GM23338 (cell line): ENCODE measurements around the gene TMEM143. TPM values are rescaled to one million over a fixed set of nuclear protein-coding genes. Genes with fewer than 3 reads are reported as not detected.
A peak's percentile ranks its signal among the peaks of the same experiment; 100 is the strongest.
"Not testable (repeated sequence)": the region's sequence is repeated elsewhere in the genome, so short reads cannot be mapped to it uniquely, and the experiment has no call there.

Experiments used
- ATAC-seq: fragments of 200-7000 bp; cut with Tn5 transposase; 3 replicates; pipeline ENCODE4 v1.9.1; 2020
- DNase-seq: peaks from one replicate; pipeline ENCODE4 v3.0.0-alpha.2; 2015; ENCODE audit warnings: low spot score
- H2AFZ ChIP-seq: fragments of 200-600 bp; sonication (generic); 2 replicates; pipeline ENCODE4 v1.8.0; 2016; ENCODE audit warnings: antibody characterized with exemption, mild to moderate bottlenecking, moderate library complexity
- H3F3A ChIP-seq: fragments of 200-600 bp; sonication (generic); replicated peaks from 2 replicates; pipeline ENCODE4 v1.8.0; 2017; ENCODE audit warnings: antibody characterized with exemption, mixed run types, low read depth
- H3K27ac ChIP-seq: fragments of 200-600 bp; sonication (generic); 2 replicates; pipeline ENCODE4 v1.6.1; 2016; ENCODE audit warnings: low read depth
- H3K27me3 ChIP-seq: fragments of 200-600 bp; sonication (generic); 2 replicates; pipeline ENCODE4 v1.8.0; 2016; ENCODE audit warnings: mild to moderate bottlenecking, mixed run types, moderate library complexity; ENCODE audit not compliant: insufficient read depth
- H3K36me3 ChIP-seq: fragments of 200-600 bp; sonication (generic); 2 replicates; pipeline ENCODE4 v1.8.0; 2016; ENCODE audit warnings: mild to moderate bottlenecking; ENCODE audit not compliant: insufficient read depth
- H3K4me1 ChIP-seq: fragments of 200-600 bp; sonication (generic); 2 replicates; pipeline ENCODE4 v1.8.0; 2016; ENCODE audit warnings: mild to moderate bottlenecking, moderate library complexity; ENCODE audit not compliant: insufficient read depth
- H3K4me2 ChIP-seq: fragments of 200-600 bp; sonication (generic); 2 replicates; pipeline ENCODE4 v1.7.1; 2017; ENCODE audit warnings: mixed run types
- H3K4me3 ChIP-seq: fragments of 200-600 bp; sonication (generic); 2 replicates; pipeline ENCODE4 v1.6.1; 2016; ENCODE audit warnings: mixed run types
- H3K79me2 ChIP-seq: fragments of 200-600 bp; sonication (generic); replicated peaks from 2 replicates; pipeline ENCODE4 v1.8.0; 2017; ENCODE audit warnings: mild to moderate bottlenecking; ENCODE audit not compliant: insufficient read depth
- H3K9me2 ChIP-seq: fragments of 200-600 bp; sonication (generic); 2 replicates; pipeline ENCODE4 v1.8.0; 2017; ENCODE audit not compliant: insufficient read depth
- H4K20me1 ChIP-seq: fragments of 200-600 bp; sonication (generic); replicated peaks from 2 replicates; pipeline ENCODE4 v1.8.0; 2017; ENCODE audit warnings: mild to moderate bottlenecking; ENCODE audit not compliant: insufficient read depth
- H3K27ac Mint-ChIP-seq: 2 replicates; pipeline ENCODE4 v1.8.0; 2020; ENCODE audit warnings: inconsistent platforms, mild to moderate bottlenecking, moderate library complexity, mixed read lengths
- H3K27me3 Mint-ChIP-seq: 3 replicates; pipeline ENCODE4 v1.8.0; 2022; ENCODE audit warnings: low read depth, mild to moderate bottlenecking, moderate library complexity, mixed read lengths, inconsistent platforms; ENCODE audit not compliant: insufficient read depth, poor library complexity
- H3K36me3 Mint-ChIP-seq: 3 replicates; pipeline ENCODE4 v1.8.0; 2021; ENCODE audit warnings: low read depth, mild to moderate bottlenecking, inconsistent platforms, moderate library complexity, mixed read lengths
- H3K4me1 Mint-ChIP-seq: 3 replicates; pipeline ENCODE4 v1.8.0; 2020; ENCODE audit warnings: mild to moderate bottlenecking, inconsistent platforms, mixed read lengths
- H3K4me3 Mint-ChIP-seq: 3 replicates; pipeline ENCODE4 v1.8.0; 2021; ENCODE audit warnings: moderate library complexity, mild to moderate bottlenecking, inconsistent platforms, mixed read lengths
- H3K9me3 Mint-ChIP-seq: 3 replicates; pipeline ENCODE4 v1.8.0; 2020; ENCODE audit warnings: moderate library complexity, mild to moderate bottlenecking, inconsistent platforms, mixed read lengths
- CREB1 ChIP-seq: fragments of 250-450 bp; sonication (Bioruptor Pico); IDR thresholded peaks from 2 replicates; pipeline ENCODE4 v1.5.0; 2020; ENCODE audit warnings: low read depth, mild to moderate bottlenecking, moderate library complexity
- CTCF ChIP-seq, 2 experiments: fragments of 200-600 bp in 1 of 2; sonication (generic) in 1 of 2; conservative IDR thresholded peaks; 2 replicates each; pipeline versions ENCODE4 v1.5.1 to v1.6.1; 2016 to 2017; ENCODE audit warnings: antibody characterized with exemption in 2 of 2, low read depth in 2 of 2, mild to moderate bottlenecking in 2 of 2, moderate library complexity in 1 of 2
- ETS1 ChIP-seq: IDR thresholded peaks from 2 replicates; pipeline ENCODE4 v1.6.1; 2016; ENCODE audit warnings: antibody characterized with exemption
- JUNB ChIP-seq: IDR thresholded peaks from one replicate; pipeline ENCODE4 v1.6.1; 2016; ENCODE audit warnings: antibody characterized with exemption; ENCODE audit not compliant: unreplicated experiment
- NANOG ChIP-seq: IDR thresholded peaks from 2 replicates; pipeline ENCODE4 v1.6.1; 2016; ENCODE audit warnings: antibody characterized with exemption, borderline replicate concordance
- polyA plus RNA-seq: library from polyadenylated mRNA; unstranded; fragments of >200 nt; fragmentation: Nextera tagmentation; extraction: Ambion mirVana; gene quantifications from 2 replicates; pipeline ENCODE4 v1.2.1, GENCODE V29; 2016
- total RNA-seq: library from RNA; depleted of rRNA; stranded (reverse); fragments of >200 nt; shearing (Covaris generic); gene quantifications from 2 replicates; pipeline ENCODE4 v1.2.3, GENCODE V29; 2014

Gene TMEM143
- total and polyA plus RNA-seq, 2 experiments from 2014 or later: 12.8 to 15.0 TPM

GRCh38 chr19:48310227-48310626 lies 53.5 kb downstream of the TMEM143 start:
- peaks cover 5% of the 10 kb centered on the region for H3K27me3 Mint-ChIP-seq
- Histone ChIP-seq H3K4me2 (no peak overlapping the region), H3F3A (0 out of 2 replicates have a peak, but pooled peaks cover 4% of the 10 kb centered on the region), H3K36me3 (no peaks in the 10 kb centered on the region), H3K4me1 (no peaks in the 10 kb centered on the region), H3K4me3 (no peak overlapping the region), H3K27me3 (no peaks in the 10 kb centered on the region), H2AFZ (no peak overlapping the region), H4K20me1 (no peaks in the 10 kb centered on the region), H3K79me2 (no peaks in the 10 kb centered on the region), H3K9me2 (no peaks in the 10 kb centered on the region), H3K27ac (no peak overlapping the region)
- H3K4me1 Mint-ChIP-seq: peaks cover 8% of the 10 kb centered on the region
- DNase-seq: no peak
- no peak overlapping the region for H3K27ac Mint-ChIP-seq
- H3K9me3 Mint-ChIP-seq: no peaks in the 10 kb centered on the region
- ATAC-seq: no peak
- no peak for TF ChIP-seq NANOG
- no peak for TF ChIP-seq CTCF (conservative IDR thresholded peaks at IDR 0.05; ENCODE audit: low read depth in 2 of 2)
- TF ChIP-seq JUNB: no peak
- no peak for TF ChIP-seq ETS1
- TF ChIP-seq CREB1 (CRISPR knock-in tag): no peak
- no peak overlapping the region for H3K4me3 Mint-ChIP-seq
- no peaks in the 10 kb centered on the region; the same call in 2 of the 3 replicates for H3K36me3 Mint-ChIP-seq

- H3K4me3 Mint-ChIP-seq, H3K27ac ChIP-seq, H3K4me1 Mint-ChIP-seq, H3K4me3 ChIP-seq, H3K79me2 ChIP-seq, ATAC-seq, H3K4me1 ChIP-seq, H3F3A ChIP-seq, H4K20me1 ChIP-seq, H3K27me3 Mint-ChIP-seq, H3K36me3 Mint-ChIP-seq, H3K9me3 Mint-ChIP-seq, H3K4me2 ChIP-seq, H3K27ac Mint-ChIP-seq, H3K27me3 ChIP-seq, H3K9me2 ChIP-seq, H2AFZ ChIP-seq, H3K36me3 ChIP-seq, DNase-seq: not testable (repeated sequence)
Observed at GRCh38 chr19:48309731-48310130, 54.0 kb downstream of the TMEM143 start.

GRCh38 chr19:48308631-48309586 lies 54.8 kb downstream of the TMEM143 start:
- H2AFZ ChIP-seq: 0 out of 2 replicates have a peak overlapping the region, but pooled peaks have one; percentile 14
- DNase-seq (peak; percentile 61), ATAC-seq (peak; percentile 93)
- H3K79me2 ChIP-seq: no peaks in the 10 kb centered on the region
- H3K4me1 ChIP-seq: no peaks in the 10 kb centered on the region
- H3K36me3 ChIP-seq: no peaks in the 10 kb centered on the region
- no peaks in the 10 kb centered on the region for H3K27me3 ChIP-seq
- H3K36me3 Mint-ChIP-seq: no peaks in the 10 kb centered on the region; the same call in 1 of the 3 replicates
- no peak overlapping the region; the same call in 2 of the 3 replicates for H3K4me3 Mint-ChIP-seq
- no peak overlapping the region for H3K4me3 ChIP-seq
- no peak overlapping the region for H3K27ac Mint-ChIP-seq
- no peaks in the 10 kb centered on the region for H4K20me1 ChIP-seq
- no peak overlapping the region for H3K4me2 ChIP-seq
- H3F3A ChIP-seq: 0 out of 2 replicates have a peak, but pooled peaks cover 4% of the 10 kb centered on the region
- H3K9me3 Mint-ChIP-seq: no peaks in the 10 kb centered on the region
- no peak overlapping the region for H3K27ac ChIP-seq
- peaks cover 8% of the 10 kb centered on the region for H3K4me1 Mint-ChIP-seq
- H3K27me3 Mint-ChIP-seq: peaks cover 7% of the 10 kb centered on the region
- no peaks in the 10 kb centered on the region for H3K9me2 ChIP-seq
- TF ChIP-seq ETS1 (no peak), CTCF (conservative IDR thresholded peaks at IDR 0.05; ENCODE audit: low read depth in 2 of 2) (peak; percentile 36 to 71)
